Stomach smooth muscle (tissue), 2 donors: Measurements from ENCODE around the gene FAM167B.

Experiments used
- H3K27ac ChIP-seq: one replicate; pipeline ENCODE4 v1.7.0; 2013; ENCODE audit warnings: mild to moderate bottlenecking, low read length, inconsistent platforms
- H3K27me3 ChIP-seq, 2 donors: one replicate each; pipeline ENCODE4 v1.7.0; 2013; ENCODE audit warnings: low read length in 2 of 2; ENCODE audit not compliant: insufficient read depth in 2 of 2, control insufficient read depth in 1 of 2
- H3K36me3 ChIP-seq, 2 donors: one replicate each; pipeline ENCODE4 v1.7.0; 2013; ENCODE audit warnings: low read length in 2 of 2; ENCODE audit not compliant: control insufficient read depth in 2 of 2, insufficient read depth in 2 of 2
- H3K4me1 ChIP-seq: one replicate; pipeline ENCODE4 v1.7.0; 2013; ENCODE audit warnings: low read length; ENCODE audit not compliant: control insufficient read depth, insufficient read depth
- H3K4me3 ChIP-seq, 2 donors: one replicate each; pipeline ENCODE4 v1.7.0; 2013; ENCODE audit warnings: low read length in 2 of 2
- H3K9ac ChIP-seq, 2 donors: one replicate each; pipeline ENCODE4 v1.7.0; 2013; ENCODE audit warnings: low read length in 2 of 2, mild to moderate bottlenecking in 1 of 2
- H3K9me3 ChIP-seq, 2 donors: one replicate each; pipeline ENCODE4 v1.7.0; 2013; ENCODE audit warnings: low read length in 2 of 2; ENCODE audit not compliant: control insufficient read depth in 2 of 2
- donor health status: healthy.
- donor health status: Pancreatic carcinoma.

FAM167B gene

GRCh38 chr1:32228771-32229170 is 18.3 kb upstream of the FAM167B start:
- Histone ChIP-seq H3K27ac (no peak overlapping the region), H3K4me1 (peaks cover 8% of the 10 kb centered on the region), H3K9me3 (no peaks in the 10 kb centered on the region), H3K36me3 (peaks cover 42 to 45% of the 10 kb centered on the region in 2 donors), H3K27me3 (no peaks in the 10 kb centered on the region), H3K9ac (no peak overlapping the region), H3K4me3 (no peak overlapping the region)

GRCh38 chr1:32231843-32232432 is 15.1 kb upstream of the FAM167B start:
- Histone ChIP-seq H3K4me3 (no peak overlapping the region), H3K4me1 (peaks cover 2% of the 10 kb centered on the region), H3K27me3 (no peaks in the 10 kb centered on the region), H3K27ac (no peak overlapping the region), H3K9ac (no peak overlapping the region), H3K9me3 (no peaks in the 10 kb centered on the region), H3K36me3 (peaks cover 34 to 37% of the 10 kb centered on the region in 2 donors)

GRCh38 chr1:32232558-32233304 is 14.3 kb upstream of the FAM167B start:
- H3K36me3 ChIP-seq = peaks cover 29 to 31% of the 10 kb centered on the region in 2 donors
- H3K9me3 ChIP-seq = no peaks in the 10 kb centered on the region
- no peak overlapping the region for H3K9ac ChIP-seq
- H3K4me1 ChIP-seq = peaks cover 2% of the 10 kb centered on the region
- no peak overlapping the region for H3K4me3 ChIP-seq
- H3K27ac ChIP-seq = no peak overlapping the region
- H3K27me3 ChIP-seq = no peaks in the 10 kb centered on the region

- H3K9ac ChIP-seq = no peak overlapping the region
- H3K4me1 ChIP-seq = peaks cover 7% of the 10 kb centered on the region
- no peak overlapping the region for H3K4me3 ChIP-seq
- H3K9me3 ChIP-seq = no peaks in the 10 kb centered on the region
- no peak overlapping the region for H3K27ac ChIP-seq
- H3K36me3 ChIP-seq = peaks cover 16 to 18% of the 10 kb centered on the region in 2 donors
- H3K27me3 ChIP-seq = no peaks in the 10 kb centered on the region
These were observed 12.2 kb upstream of the FAM167B start for GRCh38 chr1:32234792-32235191.

- no peaks in the 10 kb centered on the region for H3K27me3 ChIP-seq
- H3K36me3 ChIP-seq = peaks cover 0 to 6% of the 10 kb centered on the region in 2 donors
- no peak overlapping the region for H3K9ac ChIP-seq
- peak overlapping the region; percentile 62 for H3K27ac ChIP-seq
- H3K4me1 ChIP-seq = peaks cover 23% of the 10 kb centered on the region
- H3K9me3 ChIP-seq = no peaks in the 10 kb centered on the region
- H3K4me3 ChIP-seq = peak overlapping the region in 1 of 2 donors; percentile 87
These were observed 7.7 kb upstream of the FAM167B start for GRCh38 chr1:32239337-32239736.

- peak overlapping the region; percentile 77 to 79 for H3K9ac ChIP-seq
- peak overlapping the region; percentile 62 for H3K27ac ChIP-seq
- H3K36me3 ChIP-seq = peaks cover 0 to 2% of the 10 kb centered on the region in 2 donors
- no peaks in the 10 kb centered on the region for H3K27me3 ChIP-seq
- peaks cover 23% of the 10 kb centered on the region for H3K4me1 ChIP-seq
- H3K4me3 ChIP-seq = peak overlapping the region; percentile 87 to 91
- H3K9me3 ChIP-seq = no peaks in the 10 kb centered on the region
These were observed 7.3 kb upstream of the FAM167B start for GRCh38 chr1:32239790-32240139.

GRCh38 chr1:32240140-32240951 is 6.7 kb upstream of the FAM167B start:
- H3K9ac ChIP-seq = peak overlapping the region; percentile 77 to 79
- peak overlapping the region; percentile 62 for H3K27ac ChIP-seq

GRCh38 chr1:32241001-32241763 is 5.8 kb upstream of the FAM167B start:
- Histone ChIP-seq H3K36me3 (no peaks in the 10 kb centered on the region), H3K4me3 (peak overlapping the region; percentile 87 to 91), H3K9me3 (no peaks in the 10 kb centered on the region), H3K27me3 (no peaks in the 10 kb centered on the region), H3K27ac (peak overlapping the region; percentile 62), H3K4me1 (peaks cover 23% of the 10 kb centered on the region), H3K9ac (peak overlapping the region; percentile 77 to 79)

More at GRCh38 chr1:32240140-32240951, 6.7 kb upstream of the FAM167B start:
- Histone ChIP-seq H3K4me3 (peak overlapping the region; percentile 87 to 91), H3K4me1 (peaks cover 23% of the 10 kb centered on the region), H3K27me3 (no peaks in the 10 kb centered on the region), H3K36me3 (peaks cover 0 to 2% of the 10 kb centered on the region in 2 donors), H3K9me3 (no peaks in the 10 kb centered on the region)

GRCh38 chr1:32242341-32242851 is 4.6 kb upstream of the FAM167B start:
- H3K9ac ChIP-seq = no peak overlapping the region
- peaks cover 31% of the 10 kb centered on the region for H3K4me1 ChIP-seq
- H3K27ac ChIP-seq = no peak overlapping the region
- H3K27me3 ChIP-seq = no peaks in the 10 kb centered on the region
- H3K9me3 ChIP-seq = no peaks in the 10 kb centered on the region
- no peaks in the 10 kb centered on the region for H3K36me3 ChIP-seq
- H3K4me3 ChIP-seq = peak overlapping the region in 1 of 2 donors; percentile 49

GRCh38 chr1:32247452-32247851 is 430 bp downstream of the FAM167B start:
- H3K4me1 ChIP-seq = peaks cover 19% of the 10 kb centered on the region
- no peaks in the 10 kb centered on the region for H3K9me3 ChIP-seq
- H3K4me3 ChIP-seq = no peak overlapping the region
- peaks cover 2 to 16% of the 10 kb centered on the region in 2 donors for H3K27me3 ChIP-seq
- H3K27ac ChIP-seq = peak overlapping the region; percentile 24
- H3K9ac ChIP-seq = no peak overlapping the region
- H3K36me3 ChIP-seq = no peaks in the 10 kb centered on the region
